GM23338 (cell line): ENCODE data around the gene TFPT. TPM values are rescaled to one million over a fixed set of nuclear protein-coding genes. Genes with fewer than 3 reads are reported as not detected.

Source experiments
- ATAC-seq: fragments of 200-7000 bp; cut with Tn5 transposase; 3 replicates; pipeline ENCODE4 v1.9.1; 2020
- DNase-seq: peaks from one replicate; pipeline ENCODE4 v3.0.0-alpha.2; 2015; ENCODE audit warnings: low spot score
- H2AFZ ChIP-seq: fragments of 200-600 bp; sonication (generic); 2 replicates; pipeline ENCODE4 v1.8.0; 2016; ENCODE audit warnings: antibody characterized with exemption, mild to moderate bottlenecking, moderate library complexity
- H3F3A ChIP-seq: fragments of 200-600 bp; sonication (generic); replicated peaks from 2 replicates; pipeline ENCODE4 v1.8.0; 2017; ENCODE audit warnings: antibody characterized with exemption, mixed run types, low read depth
- H3K27ac ChIP-seq: fragments of 200-600 bp; sonication (generic); 2 replicates; pipeline ENCODE4 v1.6.1; 2016; ENCODE audit warnings: low read depth
- H3K27me3 ChIP-seq: fragments of 200-600 bp; sonication (generic); 2 replicates; pipeline ENCODE4 v1.8.0; 2016; ENCODE audit warnings: mild to moderate bottlenecking, mixed run types, moderate library complexity; ENCODE audit not compliant: insufficient read depth
- H3K36me3 ChIP-seq: fragments of 200-600 bp; sonication (generic); 2 replicates; pipeline ENCODE4 v1.8.0; 2016; ENCODE audit warnings: mild to moderate bottlenecking; ENCODE audit not compliant: insufficient read depth
- H3K4me1 ChIP-seq: fragments of 200-600 bp; sonication (generic); 2 replicates; pipeline ENCODE4 v1.8.0; 2016; ENCODE audit warnings: mild to moderate bottlenecking, moderate library complexity; ENCODE audit not compliant: insufficient read depth
- H3K4me2 ChIP-seq: fragments of 200-600 bp; sonication (generic); 2 replicates; pipeline ENCODE4 v1.7.1; 2017; ENCODE audit warnings: mixed run types
- H3K4me3 ChIP-seq: fragments of 200-600 bp; sonication (generic); 2 replicates; pipeline ENCODE4 v1.6.1; 2016; ENCODE audit warnings: mixed run types
- H3K79me2 ChIP-seq: fragments of 200-600 bp; sonication (generic); replicated peaks from 2 replicates; pipeline ENCODE4 v1.8.0; 2017; ENCODE audit warnings: mild to moderate bottlenecking; ENCODE audit not compliant: insufficient read depth
- H3K9me2 ChIP-seq: fragments of 200-600 bp; sonication (generic); 2 replicates; pipeline ENCODE4 v1.8.0; 2017; ENCODE audit not compliant: insufficient read depth
- H4K20me1 ChIP-seq: fragments of 200-600 bp; sonication (generic); replicated peaks from 2 replicates; pipeline ENCODE4 v1.8.0; 2017; ENCODE audit warnings: mild to moderate bottlenecking; ENCODE audit not compliant: insufficient read depth
- H3K27ac Mint-ChIP-seq: 2 replicates; pipeline ENCODE4 v1.8.0; 2020; ENCODE audit warnings: inconsistent platforms, mild to moderate bottlenecking, moderate library complexity, mixed read lengths
- H3K27me3 Mint-ChIP-seq: 3 replicates; pipeline ENCODE4 v1.8.0; 2022; ENCODE audit warnings: low read depth, mild to moderate bottlenecking, moderate library complexity, mixed read lengths, inconsistent platforms; ENCODE audit not compliant: insufficient read depth, poor library complexity
- H3K36me3 Mint-ChIP-seq: 3 replicates; pipeline ENCODE4 v1.8.0; 2021; ENCODE audit warnings: low read depth, mild to moderate bottlenecking, inconsistent platforms, moderate library complexity, mixed read lengths
- H3K4me1 Mint-ChIP-seq: 3 replicates; pipeline ENCODE4 v1.8.0; 2020; ENCODE audit warnings: mild to moderate bottlenecking, inconsistent platforms, mixed read lengths
- H3K4me3 Mint-ChIP-seq: 3 replicates; pipeline ENCODE4 v1.8.0; 2021; ENCODE audit warnings: moderate library complexity, mild to moderate bottlenecking, inconsistent platforms, mixed read lengths
- H3K9me3 Mint-ChIP-seq: 3 replicates; pipeline ENCODE4 v1.8.0; 2020; ENCODE audit warnings: moderate library complexity, mild to moderate bottlenecking, inconsistent platforms, mixed read lengths
- CREB1 ChIP-seq: fragments of 250-450 bp; sonication (Bioruptor Pico); IDR thresholded peaks from 2 replicates; pipeline ENCODE4 v1.5.0; 2020; ENCODE audit warnings: low read depth, mild to moderate bottlenecking, moderate library complexity
- EZH2 ChIP-seq: fragments of 200-600 bp; sonication (generic); IDR thresholded peaks from one replicate; pipeline ENCODE4 v1.8.0; 2017; ENCODE audit warnings: antibody characterized with exemption, mild to moderate bottlenecking, low read depth; ENCODE audit not compliant: unreplicated experiment
- NANOG ChIP-seq: IDR thresholded peaks from 2 replicates; pipeline ENCODE4 v1.6.1; 2016; ENCODE audit warnings: antibody characterized with exemption, borderline replicate concordance
- STAT1 ChIP-seq: IDR thresholded peaks from one replicate; pipeline ENCODE4 v1.6.1; 2016; ENCODE audit warnings: antibody characterized with exemption; ENCODE audit not compliant: unreplicated experiment
- ZNF114 ChIP-seq: fragments of 250-450 bp; sonication (Bioruptor Pico); IDR thresholded peaks from 2 replicates; pipeline ENCODE4 v1.5.0; 2020; ENCODE audit warnings: mild to moderate bottlenecking, moderate library complexity
- ZNF331 ChIP-seq: fragments of 250-450 bp; sonication (Bioruptor Pico); IDR thresholded peaks from 2 replicates; pipeline ENCODE4 v1.5.0; 2020; ENCODE audit warnings: low read depth, mild to moderate bottlenecking, moderate library complexity
- polyA plus RNA-seq: library from polyadenylated mRNA; unstranded; fragments of >200 nt; fragmentation: Nextera tagmentation; extraction: Ambion mirVana; gene quantifications from 2 replicates; pipeline ENCODE4 v1.2.1, GENCODE V29; 2016
- total RNA-seq: library from RNA; depleted of rRNA; stranded (reverse); fragments of >200 nt; shearing (Covaris generic); gene quantifications from 2 replicates; pipeline ENCODE4 v1.2.3, GENCODE V29; 2014
- TF ChIP-seq, protein P1 (sequence below), 2 experiments: fragments of 200-600 bp in 1 of 2; sonication (generic) in 1 of 2; conservative IDR thresholded peaks; 2 replicates each; pipeline versions ENCODE4 v1.5.1 to v1.6.1; 2016 to 2017; ENCODE audit warnings: antibody characterized with exemption in 2 of 2, low read depth in 2 of 2, mild to moderate bottlenecking in 2 of 2, moderate library complexity in 1 of 2

The TFPT gene
- total and polyA plus RNA-seq, 2 experiments from 2014 or later = 12.0 to 18.3 TPM

GRCh38 chr19:54095136-54095858 is 20.2 kb downstream of the TFPT start:
- Histone ChIP-seq H3K79me2 (no peaks in the 10 kb centered on the region), H3K4me3 (peak overlapping the region; percentile 76), H3K27ac (no peak overlapping the region), H2AFZ (peak overlapping the region; percentile 66; the same call in 1 of the 2 replicates), H3K4me1 (peaks cover 6% of the 10 kb centered on the region; the same call in 1 of the 2 replicates), H3F3A (peaks cover 9% of the 10 kb centered on the region; the same call in 1 of the 2 replicates), H4K20me1 (no peaks in the 10 kb centered on the region), H3K36me3 (no peaks in the 10 kb centered on the region), H3K4me2 (peak overlapping the region; percentile 94), H3K27me3 (peaks cover 41% of the 10 kb centered on the region), H3K9me2 (no peaks in the 10 kb centered on the region)
- ATAC-seq (no peak), DNase-seq (no peak)
- H3K36me3 Mint-ChIP-seq = peaks cover 7% of the 10 kb centered on the region; the same call in 1 of the 3 replicates
- TF ChIP-seq NANOG (no peak), EZH2 (no peak), ZNF114 (CRISPR knock-in tag) (no peak), ZNF331 (CRISPR knock-in tag) (no peak), STAT1 (no peak)
- no peak overlapping the region for H3K27ac Mint-ChIP-seq
- H3K27me3 Mint-ChIP-seq = peaks cover 36% of the 10 kb centered on the region
- H3K4me3 Mint-ChIP-seq = peak overlapping the region; percentile 75; the same call in 2 of the 3 replicates
- peaks cover under 1% of the 10 kb centered on the region for H3K4me1 Mint-ChIP-seq
- H3K9me3 Mint-ChIP-seq = peaks cover 10% of the 10 kb centered on the region

GRCh38 chr19:54094426-54095000 is 20.9 kb downstream of the TFPT start:
- no peaks in the 10 kb centered on the region for H3K79me2 ChIP-seq
- peaks cover 38% of the 10 kb centered on the region for H3K27me3 Mint-ChIP-seq
- H4K20me1 ChIP-seq = no peaks in the 10 kb centered on the region
- H3K4me2 ChIP-seq = no peak overlapping the region
- H3K27me3 ChIP-seq = peaks cover 41% of the 10 kb centered on the region
- H3K27ac ChIP-seq = no peak overlapping the region
- H3K4me3 ChIP-seq = no peak overlapping the region
- DNase-seq (peak; percentile 14), ATAC-seq (no peak)
- H3K4me1 ChIP-seq = peaks cover 6% of the 10 kb centered on the region; the same call in 1 of the 2 replicates
- H3K4me1 Mint-ChIP-seq = no peaks in the 10 kb centered on the region; the same call in none of the 3 replicates
- no peaks in the 10 kb centered on the region for H3K36me3 ChIP-seq
- TF ChIP-seq NANOG (no peak), STAT1 (no peak), CREB1 (CRISPR knock-in tag) (no peak)
- TF ChIP-seq, protein P1, sequence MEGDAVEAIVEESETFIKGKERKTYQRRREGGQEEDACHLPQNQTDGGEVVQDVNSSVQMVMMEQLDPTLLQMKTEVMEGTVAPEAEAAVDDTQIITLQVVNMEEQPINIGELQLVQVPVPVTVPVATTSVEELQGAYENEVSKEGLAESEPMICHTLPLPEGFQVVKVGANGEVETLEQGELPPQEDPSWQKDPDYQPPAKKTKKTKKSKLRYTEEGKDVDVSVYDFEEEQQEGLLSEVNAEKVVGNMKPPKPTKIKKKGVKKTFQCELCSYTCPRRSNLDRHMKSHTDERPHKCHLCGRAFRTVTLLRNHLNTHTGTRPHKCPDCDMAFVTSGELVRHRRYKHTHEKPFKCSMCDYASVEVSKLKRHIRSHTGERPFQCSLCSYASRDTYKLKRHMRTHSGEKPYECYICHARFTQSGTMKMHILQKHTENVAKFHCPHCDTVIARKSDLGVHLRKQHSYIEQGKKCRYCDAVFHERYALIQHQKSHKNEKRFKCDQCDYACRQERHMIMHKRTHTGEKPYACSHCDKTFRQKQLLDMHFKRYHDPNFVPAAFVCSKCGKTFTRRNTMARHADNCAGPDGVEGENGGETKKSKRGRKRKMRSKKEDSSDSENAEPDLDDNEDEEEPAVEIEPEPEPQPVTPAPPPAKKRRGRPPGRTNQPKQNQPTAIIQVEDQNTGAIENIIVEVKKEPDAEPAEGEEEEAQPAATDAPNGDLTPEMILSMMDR (conservative IDR thresholded peaks at IDR 0.05; ENCODE audit: low read depth in 2 of 2) = no peak
- H2AFZ ChIP-seq = no peak overlapping the region
- H3K9me2 ChIP-seq = no peaks in the 10 kb centered on the region
- H3K36me3 Mint-ChIP-seq = peaks cover 7% of the 10 kb centered on the region; the same call in 1 of the 3 replicates
- H3K27ac Mint-ChIP-seq = no peak overlapping the region
- peaks cover 10% of the 10 kb centered on the region for H3K9me3 Mint-ChIP-seq
- H3F3A ChIP-seq = peaks cover 9% of the 10 kb centered on the region; the same call in 1 of the 2 replicates
- H3K4me3 Mint-ChIP-seq = peak overlapping the region; percentile 10; the same call in 1 of the 3 replicates
